OCI-LY1 (cell line): ENCODE data around the gene PEX7.

Experiments
- CTCF ChIP-seq: fragments of 200-600 bp; sonication (generic), shearing (Covaris generic); IDR thresholded peaks from 2 replicates; pipeline ENCODE4 v1.5.1; 2017; ENCODE audit warnings: mild to moderate bottlenecking, antibody characterized with exemption, low read length, moderate library complexity, mixed read lengths
- EZH2 ChIP-seq: fragments of 200-600 bp; sonication (generic), shearing (Covaris generic); IDR thresholded peaks from 2 replicates; pipeline ENCODE4 v1.8.0; 2017; ENCODE audit warnings: borderline replicate concordance, mixed run types, mild to moderate bottlenecking, antibody characterized with exemption, low read length, moderate library complexity, mixed read lengths

DNA sequence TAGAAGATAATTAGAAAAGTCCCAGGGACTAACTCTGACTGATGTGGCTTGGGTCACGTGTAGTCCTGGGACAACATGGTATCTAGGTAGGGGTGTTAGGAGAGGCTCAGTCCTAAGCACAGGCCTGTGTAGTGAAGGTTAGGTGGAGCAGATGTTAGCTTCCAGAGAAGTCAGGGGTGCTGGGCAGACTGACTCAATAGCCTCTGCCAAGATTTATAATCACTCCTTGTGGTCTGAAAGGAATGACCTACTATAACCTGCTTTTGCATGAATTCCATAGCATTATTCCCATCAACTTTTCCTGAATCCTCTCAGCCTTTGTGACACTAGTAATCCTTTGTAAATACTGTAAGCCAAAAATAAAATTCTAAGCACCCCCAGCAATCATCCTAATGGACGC is 10.2 kb upstream of the PEX7 start:
- TF ChIP-seq CTCF (no peak), EZH2 (no peak)
